ENCODE results near the gene GCN1.

The GCN1 gene

DNA sequence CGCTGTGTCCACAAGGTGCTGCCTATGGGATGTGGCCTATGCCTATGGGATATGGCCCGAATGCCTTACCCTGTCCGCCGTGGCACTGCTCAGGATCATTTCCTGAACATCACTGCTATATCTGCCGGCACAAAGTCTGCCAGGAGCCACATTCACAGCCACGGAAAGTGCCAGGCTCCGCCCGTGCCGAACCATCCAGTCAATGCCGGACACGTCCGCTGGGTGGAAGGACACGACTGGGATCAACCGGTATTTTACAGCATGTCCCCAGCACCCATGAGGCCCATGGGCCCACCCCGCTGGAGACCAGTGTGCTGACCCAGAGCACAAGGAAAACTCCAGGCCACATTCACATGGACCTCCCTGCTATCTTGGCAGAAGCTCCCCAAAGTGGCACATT lies 63.4 kb downstream of the GCN1 start:
- Histone ChIP-seq H3K4me1 (ENCODE audit: insufficient read depth, low read length, poor library complexity, severe bottlenecking) (no peaks in the 10 kb centered on the region), H3K4me3 (ENCODE audit: low read length, poor library complexity, severe bottlenecking) (no peak overlapping the region), H3K4me2 (ENCODE audit: low read depth, low read length, poor library complexity, severe bottlenecking) (no peak overlapping the region), H3K36me3 (ENCODE audit: insufficient read depth, low read length) (peaks cover 91% of the 10 kb centered on the region; the same call in 1 of the 2 replicates), H3K79me2 (ENCODE audit: insufficient read depth, low read length) (no peaks in the 10 kb centered on the region), H3K9ac (ENCODE audit: low read depth, low read length, poor library complexity, severe bottlenecking) (no peak overlapping the region), H3K9me2 (replicated peaks; ENCODE audit: low read depth, low read length) (no peaks in the 10 kb centered on the region), H3K9me3 (ENCODE audit: insufficient read depth, low read depth, low read length) (no peaks in the 10 kb centered on the region), H3K27me3 (ENCODE audit: insufficient read depth, low read length, poor library complexity, severe bottlenecking) (no peaks in the 10 kb centered on the region), H2AFZ (ENCODE audit: low read length) (no peak overlapping the region), H3F3A (ENCODE audit: low read depth) (no peaks in the 10 kb centered on the region), H4K20me1 (ENCODE audit: insufficient read depth, low read length, poor library complexity, severe bottlenecking) (no peaks in the 10 kb centered on the region)
- no peak for TF ChIP-seq EZH2phosphoT487 (IDR thresholded peaks at IDR 0.05; ENCODE audit: borderline replicate concordance)
- TF ChIP-seq, protein P1, sequence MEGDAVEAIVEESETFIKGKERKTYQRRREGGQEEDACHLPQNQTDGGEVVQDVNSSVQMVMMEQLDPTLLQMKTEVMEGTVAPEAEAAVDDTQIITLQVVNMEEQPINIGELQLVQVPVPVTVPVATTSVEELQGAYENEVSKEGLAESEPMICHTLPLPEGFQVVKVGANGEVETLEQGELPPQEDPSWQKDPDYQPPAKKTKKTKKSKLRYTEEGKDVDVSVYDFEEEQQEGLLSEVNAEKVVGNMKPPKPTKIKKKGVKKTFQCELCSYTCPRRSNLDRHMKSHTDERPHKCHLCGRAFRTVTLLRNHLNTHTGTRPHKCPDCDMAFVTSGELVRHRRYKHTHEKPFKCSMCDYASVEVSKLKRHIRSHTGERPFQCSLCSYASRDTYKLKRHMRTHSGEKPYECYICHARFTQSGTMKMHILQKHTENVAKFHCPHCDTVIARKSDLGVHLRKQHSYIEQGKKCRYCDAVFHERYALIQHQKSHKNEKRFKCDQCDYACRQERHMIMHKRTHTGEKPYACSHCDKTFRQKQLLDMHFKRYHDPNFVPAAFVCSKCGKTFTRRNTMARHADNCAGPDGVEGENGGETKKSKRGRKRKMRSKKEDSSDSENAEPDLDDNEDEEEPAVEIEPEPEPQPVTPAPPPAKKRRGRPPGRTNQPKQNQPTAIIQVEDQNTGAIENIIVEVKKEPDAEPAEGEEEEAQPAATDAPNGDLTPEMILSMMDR (conservative IDR thresholded peaks at IDR 0.05; ENCODE audit: low read length) = no peak

DNA sequence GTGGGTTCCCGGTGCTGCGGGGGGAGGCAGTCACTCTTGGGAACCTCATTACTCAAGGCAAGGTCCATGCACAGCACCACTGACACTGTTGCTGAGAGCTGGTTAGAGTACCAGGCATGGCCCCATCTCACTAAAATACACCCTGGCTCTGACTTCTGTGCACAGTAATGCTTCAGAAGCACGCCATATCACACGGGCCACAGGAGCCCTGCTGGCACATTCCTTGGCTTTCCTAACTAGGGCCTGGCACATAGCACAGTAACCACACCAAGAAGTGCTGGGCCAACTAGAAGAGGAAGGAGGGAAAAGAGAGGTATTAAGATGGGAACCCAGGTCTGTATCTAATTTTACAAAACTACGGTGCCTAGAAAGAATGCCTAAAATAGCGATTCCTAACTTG lies 64.5 kb downstream of the GCN1 start:
- TF ChIP-seq, protein P1 (conservative IDR thresholded peaks at IDR 0.05; ENCODE audit: low read length) = no peak
- H3K79me2 ChIP-seq (ENCODE audit: insufficient read depth, low read length) = no peaks in the 10 kb centered on the region
- H3K36me3 ChIP-seq (ENCODE audit: insufficient read depth, low read length) = peaks cover 81% of the 10 kb centered on the region; the same call in 1 of the 2 replicates
- H3K4me1 ChIP-seq (ENCODE audit: insufficient read depth, low read length, poor library complexity, severe bottlenecking) = no peaks in the 10 kb centered on the region
- no peaks in the 10 kb centered on the region for H3K9me2 ChIP-seq (replicated peaks; ENCODE audit: low read depth, low read length)
- H3K27me3 ChIP-seq (ENCODE audit: insufficient read depth, low read length, poor library complexity, severe bottlenecking) = no peaks in the 10 kb centered on the region
- no peak overlapping the region for H3K4me3 ChIP-seq (ENCODE audit: low read length, poor library complexity, severe bottlenecking)
- no peaks in the 10 kb centered on the region for H4K20me1 ChIP-seq (ENCODE audit: insufficient read depth, low read length, poor library complexity, severe bottlenecking)
- H3K4me2 ChIP-seq (ENCODE audit: low read depth, low read length, poor library complexity, severe bottlenecking) = no peak overlapping the region
- H3F3A ChIP-seq (ENCODE audit: low read depth) = no peaks in the 10 kb centered on the region
- H2AFZ ChIP-seq (ENCODE audit: low read length) = no peak overlapping the region
- no peak overlapping the region for H3K9ac ChIP-seq (ENCODE audit: low read depth, low read length, poor library complexity, severe bottlenecking)
- H3K9me3 ChIP-seq (ENCODE audit: insufficient read depth, low read depth, low read length) = no peaks in the 10 kb centered on the region

DNA sequence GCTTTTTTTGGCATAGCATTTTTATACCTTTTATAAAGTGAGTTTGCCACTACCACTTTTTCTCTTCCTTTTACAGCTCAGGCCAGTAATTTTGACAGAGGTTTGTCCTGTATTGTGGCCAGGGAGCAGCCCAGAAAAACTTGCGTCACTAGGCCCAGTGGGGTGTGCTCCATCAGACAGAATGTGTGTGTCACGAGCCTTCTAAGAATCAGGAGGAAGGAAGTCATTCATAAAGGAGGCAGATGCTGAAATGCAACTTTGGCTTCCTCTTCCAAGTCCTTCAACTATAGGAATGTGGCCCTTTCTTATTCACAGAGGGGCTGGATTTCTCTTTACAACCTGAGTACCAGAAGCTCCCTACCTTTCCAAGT lies 67.9 kb downstream of the GCN1 start:
- Histone ChIP-seq H3K36me3 (ENCODE audit: insufficient read depth, low read length) (peaks cover 48% of the 10 kb centered on the region; the same call in 1 of the 2 replicates), H3K27me3 (ENCODE audit: insufficient read depth, low read length, poor library complexity, severe bottlenecking) (no peaks in the 10 kb centered on the region), H3F3A (ENCODE audit: low read depth) (no peaks in the 10 kb centered on the region), H3K9me3 (ENCODE audit: insufficient read depth, low read depth, low read length) (no peaks in the 10 kb centered on the region), H3K4me3 (ENCODE audit: low read length, poor library complexity, severe bottlenecking) (no peak overlapping the region), H2AFZ (ENCODE audit: low read length) (no peak overlapping the region), H3K4me2 (ENCODE audit: low read depth, low read length, poor library complexity, severe bottlenecking) (no peak overlapping the region), H4K20me1 (ENCODE audit: insufficient read depth, low read length, poor library complexity, severe bottlenecking) (no peaks in the 10 kb centered on the region), H3K9ac (ENCODE audit: low read depth, low read length, poor library complexity, severe bottlenecking) (no peak overlapping the region), H3K9me2 (replicated peaks; ENCODE audit: low read depth, low read length) (no peaks in the 10 kb centered on the region), H3K79me2 (ENCODE audit: insufficient read depth, low read length) (no peaks in the 10 kb centered on the region), H3K4me1 (ENCODE audit: insufficient read depth, low read length, poor library complexity, severe bottlenecking) (peaks cover 7% of the 10 kb centered on the region)
- TF ChIP-seq EZH2phosphoT487 (IDR thresholded peaks at IDR 0.05; ENCODE audit: borderline replicate concordance) = no peak
- TF ChIP-seq, protein P1 (conservative IDR thresholded peaks at IDR 0.05; ENCODE audit: low read length) = no peak

Data from Loucy (cell line).